Stomach (tissue), 4 donors: ENCODE results near the gene RAMACL.

Experiments used
- POLR2A ChIP-seq, 4 donors: fragments of 450-650 bp; IDR thresholded peaks; one replicate each; pipeline ENCODE4 v1.6.1; 2016; ENCODE audit warnings: antibody characterized with exemption in 4 of 4, control low read depth in 2 of 4, mild to moderate bottlenecking in 1 of 4, moderate library complexity in 1 of 4
- POLR2AphosphoS5 ChIP-seq, 3 donors: sonication (generic); formaldehyde crosslinking; IDR thresholded peaks; one replicate each; pipeline ENCODE4 v1.6.1; 2016; ENCODE audit warnings: antibody characterized with exemption in 3 of 3

DNA sequence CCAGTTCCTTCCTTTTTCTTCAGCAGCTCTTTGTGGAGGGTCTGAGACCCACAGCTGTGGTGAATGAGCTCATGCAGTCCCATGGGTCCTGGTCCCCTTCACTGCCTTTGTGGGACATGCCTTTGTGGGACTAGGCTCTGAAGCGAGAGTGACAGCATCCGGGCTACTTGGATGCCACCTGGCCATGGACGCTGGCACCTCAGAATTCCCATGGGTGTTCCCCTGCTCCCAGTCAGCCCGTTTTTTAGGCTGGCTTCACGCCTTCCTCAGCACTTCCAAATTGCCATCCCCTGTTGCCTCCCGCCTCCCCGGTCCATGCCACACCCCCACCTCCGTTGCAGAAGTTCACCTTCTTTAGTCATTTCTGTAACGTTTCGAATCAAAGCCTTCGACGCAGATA lies 45.1 kb downstream of the RAMACL start:
- TF ChIP-seq POLR2AphosphoS5 (IDR thresholded peaks at IDR 0.05): no peak
- no peak for TF ChIP-seq POLR2A (IDR thresholded peaks at IDR 0.05)
